SK-N-SH treated with all-trans-retinoic acid at 6 μM for 48 hours (cell line): ENCODE data around the gene TADA2B.

Experiments used
- GLIS3 ChIP-seq: fragments of 250-450 bp; sonication (Bioruptor Pico); IDR thresholded peaks from 2 replicates; pipeline ENCODE4 v1.5.0; 2020; ENCODE audit warnings: mild to moderate bottlenecking, moderate library complexity
- ISL1 ChIP-seq: fragments of 250-450 bp; sonication (Bioruptor Pico); IDR thresholded peaks from 2 replicates; pipeline ENCODE4 v2.1.2; 2022; ENCODE audit warnings: mild to moderate bottlenecking, moderate library complexity
- OSR1 ChIP-seq: fragments of 250-450 bp; sonication (Bioruptor Pico); IDR thresholded peaks from 2 replicates; pipeline ENCODE4 v1.8.0; 2022; ENCODE audit warnings: moderate library complexity, mild to moderate bottlenecking, inconsistent platforms
- SNAI2 ChIP-seq: fragments of 250-450 bp; sonication (Bioruptor Pico); IDR thresholded peaks from 2 replicates; pipeline ENCODE4 v1.5.0; 2020; ENCODE audit warnings: mild to moderate bottlenecking, moderate library complexity
- ZC3H10 ChIP-seq: fragments of 250-450 bp; sonication (Bioruptor Pico); IDR thresholded peaks from 2 replicates; pipeline ENCODE4 v1.5.1; 2021; ENCODE audit warnings: mild to moderate bottlenecking, moderate library complexity
- ZFP3 ChIP-seq: fragments of 250-450 bp; sonication (Bioruptor Pico); IDR thresholded peaks from 2 replicates; pipeline ENCODE4 v1.5.0; 2020; ENCODE audit warnings: mild to moderate bottlenecking, moderate library complexity
- ZNF565 ChIP-seq: fragments of 450-650 bp; formaldehyde crosslinking; conservative IDR thresholded peaks from 2 replicates; pipeline ENCODE4 v1.5.0; 2020; ENCODE audit warnings: low read depth, mild to moderate bottlenecking, moderate library complexity
- ZNF8 ChIP-seq: fragments of 450-650 bp; formaldehyde crosslinking; IDR thresholded peaks from 2 replicates; pipeline ENCODE4 v1.5.0; 2020; ENCODE audit warnings: mild to moderate bottlenecking, moderate library complexity
- TF ChIP-seq, protein P1 (sequence below): fragments of 250-450 bp; sonication (Bioruptor Pico); IDR thresholded peaks from 2 replicates; pipeline ENCODE4 v1.8.0; 2020; ENCODE audit warnings: mild to moderate bottlenecking, moderate library complexity, borderline replicate concordance
- TF ChIP-seq, protein P2 (sequence below): fragments of 250-450 bp; sonication (Bioruptor Pico); IDR thresholded peaks from 2 replicates; pipeline ENCODE4 v1.8.0; 2021; ENCODE audit warnings: low read depth, mild to moderate bottlenecking, moderate library complexity, borderline replicate concordance
- TF ChIP-seq, protein P3 (sequence below): fragments of 250-450 bp; sonication (Bioruptor Pico); IDR thresholded peaks from 2 replicates; pipeline ENCODE4 v1.5.1; 2020; ENCODE audit warnings: low read depth, mild to moderate bottlenecking, moderate library complexity
- TF ChIP-seq, protein P4 (sequence below): fragments of 250-450 bp; sonication (Bioruptor Pico); IDR thresholded peaks from 2 replicates; pipeline ENCODE4 v1.5.0; 2020; ENCODE audit warnings: mild to moderate bottlenecking, moderate library complexity

DNA sequence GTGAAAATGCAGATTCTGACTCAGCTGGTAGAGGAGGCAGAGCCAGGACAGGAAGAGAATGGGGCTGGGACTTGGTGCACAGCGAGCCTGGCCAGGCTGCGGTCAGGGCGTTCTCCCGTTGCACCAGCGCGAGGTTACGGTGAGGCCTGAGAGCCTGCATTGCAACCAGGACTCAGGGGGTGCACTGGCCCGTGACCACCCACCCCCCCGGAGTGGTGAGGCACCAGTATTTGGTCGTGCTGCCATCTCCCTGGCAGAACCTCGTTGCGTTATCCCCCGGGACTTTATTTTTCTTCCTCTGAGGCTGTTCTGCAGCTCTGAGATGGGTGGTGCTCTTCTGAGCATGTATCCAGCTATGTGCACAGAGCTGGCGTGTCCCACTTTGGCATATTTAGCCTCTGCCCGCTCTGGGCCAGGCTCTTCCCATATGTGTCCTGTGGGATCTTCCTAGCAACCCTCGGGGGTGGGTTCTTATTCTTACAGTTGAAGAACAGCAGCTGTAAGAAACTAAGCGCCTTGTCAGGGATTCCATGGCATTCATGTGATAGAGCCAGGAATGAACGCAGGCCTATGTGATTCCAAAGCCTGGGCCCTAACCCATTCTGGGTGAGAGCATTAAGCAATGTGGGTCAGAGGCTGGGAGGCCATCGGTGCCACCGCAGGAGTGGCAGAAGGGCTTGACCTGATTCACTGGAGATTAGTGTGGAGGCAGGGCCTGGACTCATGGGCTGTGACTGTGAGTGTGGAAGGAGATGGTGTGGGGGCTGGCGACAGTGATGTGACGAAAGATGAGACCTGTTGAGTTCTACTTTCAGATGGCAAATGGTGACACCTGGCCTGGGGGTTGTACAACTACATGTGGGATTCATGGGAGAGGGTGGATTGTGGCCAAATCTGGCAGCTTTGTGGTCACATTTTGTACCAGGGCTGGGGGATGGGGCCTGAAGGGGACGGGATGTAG, 3.1 kb downstream of the TADA2B start:
- TF ChIP-seq ISL1 (CRISPR knock-in tag) (no peak), ZFP3 (CRISPR knock-in tag) (no peak), ZNF565 (CRISPR knock-in tag) (no peak), GLIS3 (no peak), ZC3H10 (no peak), SNAI2 (CRISPR knock-in tag) (no peak), OSR1 (CRISPR knock-in tag) (no peak), ZNF8 (CRISPR knock-in tag) (no peak)
- TF ChIP-seq, protein P1, sequence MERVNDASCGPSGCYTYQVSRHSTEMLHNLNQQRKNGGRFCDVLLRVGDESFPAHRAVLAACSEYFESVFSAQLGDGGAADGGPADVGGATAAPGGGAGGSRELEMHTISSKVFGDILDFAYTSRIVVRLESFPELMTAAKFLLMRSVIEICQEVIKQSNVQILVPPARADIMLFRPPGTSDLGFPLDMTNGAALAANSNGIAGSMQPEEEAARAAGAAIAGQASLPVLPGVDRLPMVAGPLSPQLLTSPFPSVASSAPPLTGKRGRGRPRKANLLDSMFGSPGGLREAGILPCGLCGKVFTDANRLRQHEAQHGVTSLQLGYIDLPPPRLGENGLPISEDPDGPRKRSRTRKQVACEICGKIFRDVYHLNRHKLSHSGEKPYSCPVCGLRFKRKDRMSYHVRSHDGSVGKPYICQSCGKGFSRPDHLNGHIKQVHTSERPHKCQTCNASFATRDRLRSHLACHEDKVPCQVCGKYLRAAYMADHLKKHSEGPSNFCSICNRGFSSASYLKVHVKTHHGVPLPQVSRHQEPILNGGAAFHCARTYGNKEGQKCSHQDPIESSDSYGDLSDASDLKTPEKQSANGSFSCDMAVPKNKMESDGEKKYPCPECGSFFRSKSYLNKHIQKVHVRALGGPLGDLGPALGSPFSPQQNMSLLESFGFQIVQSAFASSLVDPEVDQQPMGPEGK (CRISPR knock-in tag), result no peak
- TF ChIP-seq, protein P2, sequence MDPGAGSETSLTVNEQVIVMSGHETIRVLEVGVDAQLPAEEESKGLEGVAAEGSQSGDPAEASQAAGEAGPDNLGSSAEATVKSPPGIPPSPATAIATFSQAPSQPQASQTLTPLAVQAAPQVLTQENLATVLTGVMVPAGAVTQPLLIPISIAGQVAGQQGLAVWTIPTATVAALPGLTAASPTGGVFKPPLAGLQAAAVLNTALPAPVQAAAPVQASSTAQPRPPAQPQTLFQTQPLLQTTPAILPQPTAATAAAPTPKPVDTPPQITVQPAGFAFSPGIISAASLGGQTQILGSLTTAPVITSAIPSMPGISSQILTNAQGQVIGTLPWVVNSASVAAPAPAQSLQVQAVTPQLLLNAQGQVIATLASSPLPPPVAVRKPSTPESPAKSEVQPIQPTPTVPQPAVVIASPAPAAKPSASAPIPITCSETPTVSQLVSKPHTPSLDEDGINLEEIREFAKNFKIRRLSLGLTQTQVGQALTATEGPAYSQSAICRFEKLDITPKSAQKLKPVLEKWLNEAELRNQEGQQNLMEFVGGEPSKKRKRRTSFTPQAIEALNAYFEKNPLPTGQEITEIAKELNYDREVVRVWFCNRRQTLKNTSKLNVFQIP (CRISPR knock-in tag), result no peak
- TF ChIP-seq, protein P3, sequence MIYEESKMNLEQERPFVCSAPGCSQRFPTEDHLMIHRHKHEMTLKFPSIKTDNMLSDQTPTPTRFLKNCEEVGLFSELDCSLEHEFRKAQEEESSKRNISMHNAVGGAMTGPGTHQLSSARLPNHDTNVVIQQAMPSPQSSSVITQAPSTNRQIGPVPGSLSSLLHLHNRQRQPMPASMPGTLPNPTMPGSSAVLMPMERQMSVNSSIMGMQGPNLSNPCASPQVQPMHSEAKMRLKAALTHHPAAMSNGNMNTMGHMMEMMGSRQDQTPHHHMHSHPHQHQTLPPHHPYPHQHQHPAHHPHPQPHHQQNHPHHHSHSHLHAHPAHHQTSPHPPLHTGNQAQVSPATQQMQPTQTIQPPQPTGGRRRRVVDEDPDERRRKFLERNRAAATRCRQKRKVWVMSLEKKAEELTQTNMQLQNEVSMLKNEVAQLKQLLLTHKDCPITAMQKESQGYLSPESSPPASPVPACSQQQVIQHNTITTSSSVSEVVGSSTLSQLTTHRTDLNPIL (CRISPR knock-in tag), result no peak
- TF ChIP-seq, protein P4, sequence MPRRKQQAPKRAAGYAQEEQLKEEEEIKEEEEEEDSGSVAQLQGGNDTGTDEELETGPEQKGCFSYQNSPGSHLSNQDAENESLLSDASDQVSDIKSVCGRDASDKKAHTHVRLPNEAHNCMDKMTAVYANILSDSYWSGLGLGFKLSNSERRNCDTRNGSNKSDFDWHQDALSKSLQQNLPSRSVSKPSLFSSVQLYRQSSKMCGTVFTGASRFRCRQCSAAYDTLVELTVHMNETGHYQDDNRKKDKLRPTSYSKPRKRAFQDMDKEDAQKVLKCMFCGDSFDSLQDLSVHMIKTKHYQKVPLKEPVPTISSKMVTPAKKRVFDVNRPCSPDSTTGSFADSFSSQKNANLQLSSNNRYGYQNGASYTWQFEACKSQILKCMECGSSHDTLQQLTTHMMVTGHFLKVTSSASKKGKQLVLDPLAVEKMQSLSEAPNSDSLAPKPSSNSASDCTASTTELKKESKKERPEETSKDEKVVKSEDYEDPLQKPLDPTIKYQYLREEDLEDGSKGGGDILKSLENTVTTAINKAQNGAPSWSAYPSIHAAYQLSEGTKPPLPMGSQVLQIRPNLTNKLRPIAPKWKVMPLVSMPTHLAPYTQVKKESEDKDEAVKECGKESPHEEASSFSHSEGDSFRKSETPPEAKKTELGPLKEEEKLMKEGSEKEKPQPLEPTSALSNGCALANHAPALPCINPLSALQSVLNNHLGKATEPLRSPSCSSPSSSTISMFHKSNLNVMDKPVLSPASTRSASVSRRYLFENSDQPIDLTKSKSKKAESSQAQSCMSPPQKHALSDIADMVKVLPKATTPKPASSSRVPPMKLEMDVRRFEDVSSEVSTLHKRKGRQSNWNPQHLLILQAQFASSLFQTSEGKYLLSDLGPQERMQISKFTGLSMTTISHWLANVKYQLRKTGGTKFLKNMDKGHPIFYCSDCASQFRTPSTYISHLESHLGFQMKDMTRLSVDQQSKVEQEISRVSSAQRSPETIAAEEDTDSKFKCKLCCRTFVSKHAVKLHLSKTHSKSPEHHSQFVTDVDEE (CRISPR knock-in tag), result no peak
